Measurements from ENCODE around the gene PGC.

Gene PGC

GRCh38 chr6:41728073-41728936, 18.9 kb downstream of the PGC start:
- Histone ChIP-seq H3K27me3 (replicated peaks; ENCODE audit: insufficient read depth, low read length) (no peaks in the 10 kb centered on the region), H3K4me2 (ENCODE audit: low read depth, low read length) (no peak overlapping the region), H3K9ac (ENCODE audit: low read length) (no peak overlapping the region), H3K9me3 (replicated peaks; ENCODE audit: insufficient read depth, low read length) (no peaks in the 10 kb centered on the region), H3K9me2 (replicated peaks; ENCODE audit: insufficient read depth, low read length) (no peaks in the 10 kb centered on the region), H3K4me3 (ENCODE audit: low read length) (no peak overlapping the region), H4K20me1 (ENCODE audit: insufficient read depth, low read length) (no peaks in the 10 kb centered on the region), H3K4me1 (ENCODE audit: low read length) (peaks cover 9% of the 10 kb centered on the region), H3K36me3 (replicated peaks; ENCODE audit: insufficient read depth, low read length) (no peaks in the 10 kb centered on the region), H2AFZ (ENCODE audit: low read length) (no peak overlapping the region), H3F3A (ENCODE audit: insufficient read depth, low read length) (peaks cover 11% of the 10 kb centered on the region), H3K79me2 (ENCODE audit: low read length) (peaks cover 53% of the 10 kb centered on the region), H3K27ac (ENCODE audit: low read length) (no peak overlapping the region)
- TF ChIP-seq EZH2phosphoT487 (IDR thresholded peaks at IDR 0.05; ENCODE audit: low read length) (no peak), EZH2 (optimal IDR thresholded peaks at IDR 0.05; ENCODE audit: low read depth, low read length) (no peak)
- TF ChIP-seq, protein P1, sequence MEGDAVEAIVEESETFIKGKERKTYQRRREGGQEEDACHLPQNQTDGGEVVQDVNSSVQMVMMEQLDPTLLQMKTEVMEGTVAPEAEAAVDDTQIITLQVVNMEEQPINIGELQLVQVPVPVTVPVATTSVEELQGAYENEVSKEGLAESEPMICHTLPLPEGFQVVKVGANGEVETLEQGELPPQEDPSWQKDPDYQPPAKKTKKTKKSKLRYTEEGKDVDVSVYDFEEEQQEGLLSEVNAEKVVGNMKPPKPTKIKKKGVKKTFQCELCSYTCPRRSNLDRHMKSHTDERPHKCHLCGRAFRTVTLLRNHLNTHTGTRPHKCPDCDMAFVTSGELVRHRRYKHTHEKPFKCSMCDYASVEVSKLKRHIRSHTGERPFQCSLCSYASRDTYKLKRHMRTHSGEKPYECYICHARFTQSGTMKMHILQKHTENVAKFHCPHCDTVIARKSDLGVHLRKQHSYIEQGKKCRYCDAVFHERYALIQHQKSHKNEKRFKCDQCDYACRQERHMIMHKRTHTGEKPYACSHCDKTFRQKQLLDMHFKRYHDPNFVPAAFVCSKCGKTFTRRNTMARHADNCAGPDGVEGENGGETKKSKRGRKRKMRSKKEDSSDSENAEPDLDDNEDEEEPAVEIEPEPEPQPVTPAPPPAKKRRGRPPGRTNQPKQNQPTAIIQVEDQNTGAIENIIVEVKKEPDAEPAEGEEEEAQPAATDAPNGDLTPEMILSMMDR (IDR thresholded peaks at IDR 0.05; ENCODE audit: low read length): no peak
- no peak for DNase-seq

DNA sequence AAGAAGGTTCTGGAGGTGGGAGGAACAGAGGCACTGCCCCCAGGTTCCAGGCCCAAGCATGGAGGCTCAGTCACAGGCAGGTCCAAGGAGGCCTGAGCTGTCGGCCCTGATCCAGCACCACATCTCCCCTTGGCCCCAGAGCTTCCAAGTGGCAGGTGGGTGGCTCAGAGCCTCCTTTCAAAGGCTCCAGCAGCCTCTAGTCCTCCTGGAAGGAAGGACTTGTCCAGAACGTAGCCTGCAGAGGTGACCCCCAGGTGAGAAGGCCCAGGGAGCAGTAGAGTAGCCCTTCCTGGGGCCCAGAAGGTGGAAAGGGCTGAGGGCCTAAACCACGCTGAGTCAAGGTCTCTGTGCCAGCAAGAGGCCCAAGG, 19.5 kb downstream of the PGC start:
- Histone ChIP-seq H3K27ac (ENCODE audit: low read length) (no peak overlapping the region), H3K4me3 (ENCODE audit: low read length) (no peak overlapping the region), H3K9me2 (replicated peaks; ENCODE audit: insufficient read depth, low read length) (no peaks in the 10 kb centered on the region), H3K79me2 (ENCODE audit: low read length) (peaks cover 50% of the 10 kb centered on the region), H3K9me3 (replicated peaks; ENCODE audit: insufficient read depth, low read length) (no peaks in the 10 kb centered on the region), H4K20me1 (ENCODE audit: insufficient read depth, low read length) (no peaks in the 10 kb centered on the region), H3K4me1 (ENCODE audit: low read length) (peaks cover 4% of the 10 kb centered on the region), H3K4me2 (ENCODE audit: low read depth, low read length) (no peak overlapping the region), H3K27me3 (replicated peaks; ENCODE audit: insufficient read depth, low read length) (no peaks in the 10 kb centered on the region), H2AFZ (ENCODE audit: low read length) (no peak overlapping the region), H3F3A (ENCODE audit: insufficient read depth, low read length) (peaks cover 5% of the 10 kb centered on the region; the same call in 1 of the 2 replicates), H3K9ac (ENCODE audit: low read length) (no peak overlapping the region), H3K36me3 (replicated peaks; ENCODE audit: insufficient read depth, low read length) (no peaks in the 10 kb centered on the region)
- TF ChIP-seq EZH2phosphoT487 (IDR thresholded peaks at IDR 0.05; ENCODE audit: low read length) (no peak), EZH2 (optimal IDR thresholded peaks at IDR 0.05; ENCODE audit: low read depth, low read length) (no peak)
- TF ChIP-seq, protein P1 (IDR thresholded peaks at IDR 0.05; ENCODE audit: low read length): no peak
- DNase-seq: no peak

- TF ChIP-seq, protein P1 (IDR thresholded peaks at IDR 0.05; ENCODE audit: low read length): no peak
- no peak for TF ChIP-seq EZH2 (optimal IDR thresholded peaks at IDR 0.05; ENCODE audit: low read depth, low read length)
- TF ChIP-seq EZH2phosphoT487 (IDR thresholded peaks at IDR 0.05; ENCODE audit: low read length): no peak
- Histone ChIP-seq H3K9ac (ENCODE audit: low read length) (no peak overlapping the region), H3K27me3 (replicated peaks; ENCODE audit: insufficient read depth, low read length) (no peaks in the 10 kb centered on the region), H3K79me2 (ENCODE audit: low read length) (peaks cover 42% of the 10 kb centered on the region), H3K27ac (ENCODE audit: low read length) (no peak overlapping the region), H3F3A (ENCODE audit: insufficient read depth, low read length) (no peaks in the 10 kb centered on the region), H3K4me1 (ENCODE audit: low read length) (no peaks in the 10 kb centered on the region; the same call in 1 of the 2 replicates), H2AFZ (ENCODE audit: low read length) (no peak overlapping the region), H3K9me2 (replicated peaks; ENCODE audit: insufficient read depth, low read length) (no peaks in the 10 kb centered on the region), H3K9me3 (replicated peaks; ENCODE audit: insufficient read depth, low read length) (no peaks in the 10 kb centered on the region), H3K36me3 (replicated peaks; ENCODE audit: insufficient read depth, low read length) (no peaks in the 10 kb centered on the region), H3K4me3 (ENCODE audit: low read length) (no peak overlapping the region), H3K4me2 (ENCODE audit: low read depth, low read length) (no peak overlapping the region), H4K20me1 (ENCODE audit: insufficient read depth, low read length) (no peaks in the 10 kb centered on the region)
- no peak for DNase-seq
Measured at GRCh38 chr6:41726876-41727275, 20.3 kb downstream of the PGC start.

Measured in MM.1S (cell line).